Gastrocnemius medialis (tissue), 4 donors: ENCODE measurements around the gene PILRB.

ENCODE experiments used
- POLR2A ChIP-seq, 2 donors: fragments of 450-650 bp; IDR thresholded peaks; one replicate each; pipeline ENCODE4 v1.6.1; 2017; ENCODE audit warnings: antibody characterized with exemption in 2 of 2, mild to moderate bottlenecking in 2 of 2, moderate library complexity in 2 of 2
- TF ChIP-seq, protein P1 (sequence below), 5 experiments: fragments of 450-650 bp in 3 of 5; fragments of 200-600 bp in 2 of 5; sonication (generic) in 2 of 5; IDR thresholded peaks in 4 of 5; conservative IDR thresholded peaks in 1 of 5; 1 replicate in 4 of 5; 2 replicates in 1 of 5; pipeline ENCODE4 v1.5.1; 2016 to 2019; ENCODE audit warnings: antibody characterized with exemption in 5 of 5, mild to moderate bottlenecking in 3 of 5, moderate library complexity in 3 of 5

DNA sequence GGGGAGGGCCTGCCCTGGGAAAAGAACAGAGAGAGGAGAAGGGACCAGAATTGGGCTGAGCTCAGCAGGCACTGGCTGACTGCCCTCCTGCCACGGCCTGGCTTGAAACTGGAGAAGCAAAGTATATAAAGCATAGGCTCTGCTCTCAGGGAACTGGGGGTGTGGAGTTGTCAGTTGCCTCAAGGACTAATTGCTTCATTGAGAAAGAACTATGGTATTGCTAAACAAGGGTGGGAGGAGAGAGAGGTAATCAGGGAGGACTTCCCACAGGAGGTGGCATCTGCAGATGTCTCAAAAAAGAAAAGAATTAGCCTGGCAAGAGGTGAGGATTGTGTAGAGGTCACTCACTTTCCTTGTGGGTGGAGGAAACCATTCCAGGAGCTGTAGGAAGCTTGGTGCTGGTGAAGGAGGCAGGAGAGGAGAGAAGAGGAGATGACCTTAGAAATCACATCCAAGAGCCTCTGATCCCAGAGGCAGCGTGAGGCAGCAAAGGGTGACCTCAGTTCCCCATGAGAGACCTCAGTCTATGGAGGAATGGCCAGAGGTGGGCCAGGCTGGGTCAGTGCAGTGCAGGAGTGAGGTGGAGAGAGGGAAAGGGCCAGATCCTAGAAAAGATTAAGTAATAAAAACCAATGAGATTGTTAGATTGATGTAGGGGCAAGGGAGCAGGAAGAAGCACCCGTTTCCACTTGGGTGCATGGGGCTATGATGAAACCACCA lies 2.4 kb downstream of the PILRB start:
- TF ChIP-seq, protein P1, sequence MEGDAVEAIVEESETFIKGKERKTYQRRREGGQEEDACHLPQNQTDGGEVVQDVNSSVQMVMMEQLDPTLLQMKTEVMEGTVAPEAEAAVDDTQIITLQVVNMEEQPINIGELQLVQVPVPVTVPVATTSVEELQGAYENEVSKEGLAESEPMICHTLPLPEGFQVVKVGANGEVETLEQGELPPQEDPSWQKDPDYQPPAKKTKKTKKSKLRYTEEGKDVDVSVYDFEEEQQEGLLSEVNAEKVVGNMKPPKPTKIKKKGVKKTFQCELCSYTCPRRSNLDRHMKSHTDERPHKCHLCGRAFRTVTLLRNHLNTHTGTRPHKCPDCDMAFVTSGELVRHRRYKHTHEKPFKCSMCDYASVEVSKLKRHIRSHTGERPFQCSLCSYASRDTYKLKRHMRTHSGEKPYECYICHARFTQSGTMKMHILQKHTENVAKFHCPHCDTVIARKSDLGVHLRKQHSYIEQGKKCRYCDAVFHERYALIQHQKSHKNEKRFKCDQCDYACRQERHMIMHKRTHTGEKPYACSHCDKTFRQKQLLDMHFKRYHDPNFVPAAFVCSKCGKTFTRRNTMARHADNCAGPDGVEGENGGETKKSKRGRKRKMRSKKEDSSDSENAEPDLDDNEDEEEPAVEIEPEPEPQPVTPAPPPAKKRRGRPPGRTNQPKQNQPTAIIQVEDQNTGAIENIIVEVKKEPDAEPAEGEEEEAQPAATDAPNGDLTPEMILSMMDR (IDR thresholded peaks at IDR 0.05 in 4 of 5, conservative IDR thresholded peaks at IDR 0.05 in 1 of 5): no peak
- TF ChIP-seq POLR2A (IDR thresholded peaks at IDR 0.05): no peak
